ENCODE data around the gene HLA-DPB1. TPM values are rescaled to one million over a fixed set of nuclear protein-coding genes. Genes with fewer than 3 reads are reported as not detected.
"Not testable (repeated sequence)": the region's sequence is repeated elsewhere in the genome, so short reads cannot be mapped to it uniquely, and the experiment has no call there.

HLA-DPB1 gene
- total RNA-seq, 1 experiment from 2014 or later, result not detected

GRCh38 chr6:33095681-33096080 lies 19.9 kb downstream of the HLA-DPB1 start:
- no peaks in the 10 kb centered on the region for H3K4me1 Mint-ChIP-seq (ENCODE audit: low read depth, unreplicated experiment)
- H3K4me3 ChIP-seq (ENCODE audit: low read depth, low read length), result no peak overlapping the region
- no peaks in the 10 kb centered on the region for H3K36me3 Mint-ChIP-seq (ENCODE audit: insufficient read depth, unreplicated experiment)
- POLR2A ChIA-PET, result no interaction called here
- TF ChIP-seq, protein P1, sequence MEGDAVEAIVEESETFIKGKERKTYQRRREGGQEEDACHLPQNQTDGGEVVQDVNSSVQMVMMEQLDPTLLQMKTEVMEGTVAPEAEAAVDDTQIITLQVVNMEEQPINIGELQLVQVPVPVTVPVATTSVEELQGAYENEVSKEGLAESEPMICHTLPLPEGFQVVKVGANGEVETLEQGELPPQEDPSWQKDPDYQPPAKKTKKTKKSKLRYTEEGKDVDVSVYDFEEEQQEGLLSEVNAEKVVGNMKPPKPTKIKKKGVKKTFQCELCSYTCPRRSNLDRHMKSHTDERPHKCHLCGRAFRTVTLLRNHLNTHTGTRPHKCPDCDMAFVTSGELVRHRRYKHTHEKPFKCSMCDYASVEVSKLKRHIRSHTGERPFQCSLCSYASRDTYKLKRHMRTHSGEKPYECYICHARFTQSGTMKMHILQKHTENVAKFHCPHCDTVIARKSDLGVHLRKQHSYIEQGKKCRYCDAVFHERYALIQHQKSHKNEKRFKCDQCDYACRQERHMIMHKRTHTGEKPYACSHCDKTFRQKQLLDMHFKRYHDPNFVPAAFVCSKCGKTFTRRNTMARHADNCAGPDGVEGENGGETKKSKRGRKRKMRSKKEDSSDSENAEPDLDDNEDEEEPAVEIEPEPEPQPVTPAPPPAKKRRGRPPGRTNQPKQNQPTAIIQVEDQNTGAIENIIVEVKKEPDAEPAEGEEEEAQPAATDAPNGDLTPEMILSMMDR (IDR thresholded peaks at IDR 0.05; ENCODE audit: insufficient read depth in 1 of 2, low read depth in 1 of 2, low read length in 1 of 2, severe bottlenecking in 1 of 2, unreplicated experiment in 1 of 2), result no peak
- peaks cover 41% of the 10 kb centered on the region for H3K9me3 Mint-ChIP-seq (ENCODE audit: unreplicated experiment)
- H3K27me3 Mint-ChIP-seq (ENCODE audit: insufficient read depth, unreplicated experiment), result peaks cover 11% of the 10 kb centered on the region
- no TSS peak for BruUV-seq (replicated peaks)
- H3K36me3 ChIP-seq (ENCODE audit: control insufficient read depth, insufficient read depth, low read length), result no peaks in the 10 kb centered on the region
- no peak for DNase-seq
- no peak overlapping the region for H3K27ac Mint-ChIP-seq (ENCODE audit: unreplicated experiment)
- H3K27me3 ChIP-seq (replicated peaks; ENCODE audit: control insufficient read depth, insufficient read depth, low read length), result no peaks in the 10 kb centered on the region
- H3K4me1 ChIP-seq, result no peaks in the 10 kb centered on the region
- no peak overlapping the region for H3K4me3 Mint-ChIP-seq (ENCODE audit: unreplicated experiment)
- peaks cover 9% of the 10 kb centered on the region; the same call in 1 of the 2 replicates for H3K9me3 ChIP-seq
- intact Hi-C loops (cut with micrococcal nuclease; ENCODE audit: unreplicated experiment), result no loop called here
- CTCF ChIA-PET, result no interaction called here

DNA sequence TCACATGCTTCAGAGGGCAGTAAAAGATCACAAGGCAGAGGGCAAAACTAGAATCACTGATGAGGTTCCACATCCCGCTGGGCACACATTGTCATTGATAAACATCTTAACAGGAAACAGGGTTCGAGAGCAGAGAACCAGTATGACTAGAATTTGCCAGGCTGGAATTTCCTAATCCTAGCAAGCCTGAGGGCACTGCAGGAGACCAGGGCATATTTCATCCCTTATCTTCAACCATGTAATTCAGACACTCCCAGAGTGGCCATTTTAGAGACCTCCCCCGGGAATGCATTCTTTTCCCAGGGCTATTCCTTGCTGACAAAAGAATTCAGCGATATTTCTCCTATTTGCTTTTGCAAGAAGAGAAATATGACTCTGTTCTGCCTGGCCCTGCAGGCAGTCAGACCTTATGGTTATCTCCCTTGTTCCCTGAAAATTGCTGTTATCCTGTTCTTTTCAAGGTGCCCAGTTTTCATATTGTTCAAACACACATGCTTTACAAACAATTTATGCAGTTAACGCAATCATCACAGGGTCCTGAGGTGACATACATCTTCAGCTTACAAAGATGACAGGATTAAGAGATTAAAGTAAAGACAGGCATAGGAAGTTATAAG lies 25.4 kb downstream of the HLA-DPB1 start:
- POLR2A ChIA-PET, result not testable (repeated sequence)

GRCh38 chr6:33103776-33104175 lies 28.0 kb downstream of the HLA-DPB1 start:
- no peaks in the 10 kb centered on the region for H3K27me3 ChIP-seq (replicated peaks; ENCODE audit: control insufficient read depth, insufficient read depth, low read length)
- ChIA-PET CTCF (no interaction called here), POLR2A (no interaction called here)
- H3K9me3 Mint-ChIP-seq (ENCODE audit: unreplicated experiment), result peaks cover 38% of the 10 kb centered on the region
- no peaks in the 10 kb centered on the region for H3K4me1 ChIP-seq
- H3K27ac Mint-ChIP-seq (ENCODE audit: unreplicated experiment), result no peak overlapping the region
- H3K36me3 Mint-ChIP-seq (ENCODE audit: insufficient read depth, unreplicated experiment), result no peaks in the 10 kb centered on the region
- no peak for DNase-seq
- TF ChIP-seq, protein P1 (IDR thresholded peaks at IDR 0.05; ENCODE audit: insufficient read depth in 1 of 2, low read depth in 1 of 2, low read length in 1 of 2, severe bottlenecking in 1 of 2, unreplicated experiment in 1 of 2), result no peak
- H3K4me3 ChIP-seq (ENCODE audit: low read depth, low read length), result no peak overlapping the region
- no TSS peak for BruUV-seq (replicated peaks)
- H3K9me3 ChIP-seq, result peaks cover 13% of the 10 kb centered on the region; the same call in 1 of the 2 replicates
- intact Hi-C loops (cut with micrococcal nuclease; ENCODE audit: unreplicated experiment), result no loop called here
- no peak overlapping the region for H3K4me3 Mint-ChIP-seq (ENCODE audit: unreplicated experiment)
- peaks cover 22% of the 10 kb centered on the region for H3K27me3 Mint-ChIP-seq (ENCODE audit: insufficient read depth, unreplicated experiment)
- no peaks in the 10 kb centered on the region for H3K36me3 ChIP-seq (ENCODE audit: control insufficient read depth, insufficient read depth, low read length)
- H3K4me1 Mint-ChIP-seq (ENCODE audit: low read depth, unreplicated experiment), result no peaks in the 10 kb centered on the region

More for the DNA sequence above, 25.4 kb downstream of the HLA-DPB1 start:
- H3K27ac Mint-ChIP-seq (ENCODE audit: unreplicated experiment); H3K4me3 Mint-ChIP-seq (ENCODE audit: unreplicated experiment); H3K4me3 ChIP-seq (ENCODE audit: low read depth, low read length); H3K36me3 Mint-ChIP-seq (ENCODE audit: insufficient read depth, unreplicated experiment); H3K27me3 ChIP-seq (replicated peaks; ENCODE audit: control insufficient read depth, insufficient read depth, low read length); intact Hi-C loops (cut with micrococcal nuclease; ENCODE audit: unreplicated experiment); H3K36me3 ChIP-seq (ENCODE audit: control insufficient read depth, insufficient read depth, low read length); CTCF ChIA-PET; BruUV-seq (replicated peaks); H3K4me1 ChIP-seq; H3K27me3 Mint-ChIP-seq (ENCODE audit: insufficient read depth, unreplicated experiment); H3K4me1 Mint-ChIP-seq (ENCODE audit: low read depth, unreplicated experiment): not testable (repeated sequence)
- H3K9me3 Mint-ChIP-seq (ENCODE audit: unreplicated experiment), result peaks cover 54% of the 10 kb centered on the region
- DNase-seq, result peak in 1 of 2 experiments; percentile 24
- peaks cover 13% of the 10 kb centered on the region; the same call in 1 of the 2 replicates for H3K9me3 ChIP-seq
